Measurements from ENCODE around the gene SRD5A1.

DNA sequence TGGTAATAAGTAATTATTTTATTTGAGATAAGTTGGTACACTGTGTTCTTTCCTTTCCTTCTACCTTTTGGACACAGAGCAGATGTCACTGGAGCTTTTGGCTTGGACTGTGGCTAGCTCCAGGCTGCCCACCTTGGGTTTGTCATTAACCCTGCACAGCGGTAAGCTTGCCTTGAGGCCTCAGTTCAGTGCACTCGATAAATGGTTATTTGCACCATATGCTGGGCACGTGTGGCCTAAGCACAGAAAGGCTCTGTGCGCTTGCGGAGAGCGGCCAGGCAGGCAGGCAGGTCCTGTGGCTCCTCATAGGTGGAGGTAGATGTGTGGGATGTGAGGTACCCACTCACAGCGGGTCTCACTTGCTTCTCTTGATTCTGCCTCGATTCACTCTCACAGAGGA is 50.0 kb downstream of the SRD5A1 start:
- TF ChIP-seq, protein P1, sequence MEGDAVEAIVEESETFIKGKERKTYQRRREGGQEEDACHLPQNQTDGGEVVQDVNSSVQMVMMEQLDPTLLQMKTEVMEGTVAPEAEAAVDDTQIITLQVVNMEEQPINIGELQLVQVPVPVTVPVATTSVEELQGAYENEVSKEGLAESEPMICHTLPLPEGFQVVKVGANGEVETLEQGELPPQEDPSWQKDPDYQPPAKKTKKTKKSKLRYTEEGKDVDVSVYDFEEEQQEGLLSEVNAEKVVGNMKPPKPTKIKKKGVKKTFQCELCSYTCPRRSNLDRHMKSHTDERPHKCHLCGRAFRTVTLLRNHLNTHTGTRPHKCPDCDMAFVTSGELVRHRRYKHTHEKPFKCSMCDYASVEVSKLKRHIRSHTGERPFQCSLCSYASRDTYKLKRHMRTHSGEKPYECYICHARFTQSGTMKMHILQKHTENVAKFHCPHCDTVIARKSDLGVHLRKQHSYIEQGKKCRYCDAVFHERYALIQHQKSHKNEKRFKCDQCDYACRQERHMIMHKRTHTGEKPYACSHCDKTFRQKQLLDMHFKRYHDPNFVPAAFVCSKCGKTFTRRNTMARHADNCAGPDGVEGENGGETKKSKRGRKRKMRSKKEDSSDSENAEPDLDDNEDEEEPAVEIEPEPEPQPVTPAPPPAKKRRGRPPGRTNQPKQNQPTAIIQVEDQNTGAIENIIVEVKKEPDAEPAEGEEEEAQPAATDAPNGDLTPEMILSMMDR (conservative IDR thresholded peaks at IDR 0.05), result no peak
- no peak for TF ChIP-seq EZH2 (IDR thresholded peaks at IDR 0.05; ENCODE audit: low read depth)
